CD14-positive monocyte (primary cell): ENCODE measurements around the gene MAP3K1. TPM values are rescaled to one million over a fixed set of nuclear protein-coding genes. Genes with fewer than 3 reads are reported as not detected.

Source experiments
- DNase-seq, 3 donors: peaks; one replicate each; pipeline ENCODE4 v3.0.0-alpha.2; 2011 to 2022
- H2AFZ ChIP-seq: 2 replicates; pipeline ENCODE4 v1.6.0; 2012; ENCODE audit warnings: mild to moderate bottlenecking, low read depth, low read length, inconsistent platforms; ENCODE audit not compliant: insufficient read depth, poor library complexity, severe bottlenecking
- H3K27ac ChIP-seq, 2 donors: 1 replicate in 1 of 2; 2 replicates in 1 of 2; pipeline ENCODE4 v1.5.1; 2012 to 2013; ENCODE audit warnings: low read length in 2 of 2, control low read depth in 1 of 2, inconsistent platforms in 1 of 2, low read depth in 1 of 2, mild to moderate bottlenecking in 1 of 2
- H3K27me3 ChIP-seq, 2 donors: one replicate each; pipeline versions ENCODE4 v1.6.0 to v1.6.1; 2011 to 2013; ENCODE audit warnings: low read length in 2 of 2; ENCODE audit not compliant: control insufficient read depth in 2 of 2, insufficient read depth in 2 of 2
- H3K36me3 ChIP-seq, 2 donors: replicated peaks in 1 of 2; 1 replicate in 1 of 2; 2 replicates in 1 of 2; pipeline versions ENCODE4 v1.5.1 to v1.6.1; 2012 to 2013; ENCODE audit warnings: low read length in 2 of 2, control low read depth in 1 of 2, inconsistent platforms in 1 of 2, mild to moderate bottlenecking in 1 of 2; ENCODE audit not compliant: insufficient read depth in 2 of 2, control insufficient read depth in 1 of 2
- H3K4me1 ChIP-seq, 2 donors: 1 replicate in 1 of 2; 2 replicates in 1 of 2; pipeline versions ENCODE4 v1.5.1 to v1.6.1; 2012 to 2013; ENCODE audit warnings: low read length in 2 of 2, control low read depth in 1 of 2, inconsistent platforms in 1 of 2, mild to moderate bottlenecking in 1 of 2, moderate library complexity in 1 of 2; ENCODE audit not compliant: insufficient read depth in 2 of 2, control insufficient read depth in 1 of 2
- H3K4me2 ChIP-seq: replicated peaks from 2 replicates; pipeline ENCODE3; 2012; ENCODE audit warnings: low read length, moderate library complexity, mild to moderate bottlenecking; ENCODE audit not compliant: poor library complexity, severe bottlenecking; ENCODE audit errors: extremely low read depth
- H3K4me3 ChIP-seq, 3 experiments: fragments of 200-600 bp in 1 of 3; sonication (generic) in 1 of 3; replicated peaks in 1 of 3; 1 replicate in 2 of 3; 2 replicates in 1 of 3; pipeline ENCODE4 v1.5.1; 2011 to 2013; ENCODE audit warnings: low read length in 3 of 3, mild to moderate bottlenecking in 3 of 3, control low read depth in 2 of 3, low read depth in 2 of 3, inconsistent platforms in 1 of 3, moderate library complexity in 1 of 3
- H3K79me2 ChIP-seq: 2 replicates; pipeline ENCODE4 v1.6.0; 2012; ENCODE audit warnings: mild to moderate bottlenecking, control low read depth, inconsistent platforms, low read length, moderate library complexity; ENCODE audit not compliant: insufficient read depth
- H3K9ac ChIP-seq: 2 replicates; pipeline ENCODE4 v1.6.0; 2017; ENCODE audit warnings: low read length, mild to moderate bottlenecking; ENCODE audit not compliant: insufficient read depth, poor library complexity, severe bottlenecking
- H3K9me3 ChIP-seq, 2 donors: replicated peaks in 1 of 2; 1 replicate in 1 of 2; 2 replicates in 1 of 2; pipeline versions ENCODE4 v1.5.1 to v1.6.1; 2012 to 2013; ENCODE audit warnings: low read length in 2 of 2, control low read depth in 1 of 2; ENCODE audit not compliant: control insufficient read depth in 1 of 2, insufficient read depth in 1 of 2
- H4K20me1 ChIP-seq: 2 replicates; pipeline ENCODE4 v1.6.0; 2012; ENCODE audit warnings: mild to moderate bottlenecking, low read length, control low read depth, moderate library complexity; ENCODE audit not compliant: insufficient read depth
- H3K27ac Mint-ChIP-seq, 7 donors: one replicate each; pipeline ENCODE4 v1.8.0; 2020; ENCODE audit warnings: mild to moderate bottlenecking in 7 of 7, mixed read lengths in 7 of 7, moderate library complexity in 6 of 7, inconsistent platforms in 2 of 7
- H3K27me3 Mint-ChIP-seq, 3 donors: one replicate each; pipeline ENCODE4 v1.8.0; 2021 to 2022; ENCODE audit warnings: low read depth in 3 of 3, mild to moderate bottlenecking in 3 of 3, mixed read lengths in 3 of 3, moderate library complexity in 3 of 3, inconsistent platforms in 1 of 3
- H3K36me3 Mint-ChIP-seq, 2 donors: one replicate each; pipeline ENCODE4 v1.8.0; 2020; ENCODE audit warnings: mixed read lengths in 2 of 2, inconsistent platforms in 1 of 2, mild to moderate bottlenecking in 1 of 2
- H3K4me1 Mint-ChIP-seq: one replicate; pipeline ENCODE4 v1.8.0; 2020; ENCODE audit warnings: mild to moderate bottlenecking, mixed read lengths
- H3K4me3 Mint-ChIP-seq, 2 donors: one replicate each; pipeline ENCODE4 v1.8.0; 2020; ENCODE audit warnings: mild to moderate bottlenecking in 2 of 2, mixed read lengths in 2 of 2, moderate library complexity in 1 of 2
- H3K9me3 Mint-ChIP-seq, 7 donors: one replicate each; pipeline ENCODE4 v1.8.0; 2020 to 2022; ENCODE audit warnings: mixed read lengths in 7 of 7, mild to moderate bottlenecking in 6 of 7, moderate library complexity in 6 of 7, inconsistent platforms in 2 of 7
- CTCF ChIP-seq: fragments of 200-600 bp; IDR thresholded peaks from one replicate; pipeline ENCODE4 v1.8.0; 2022; ENCODE audit warnings: antibody characterized with exemption, mild to moderate bottlenecking
- WGBS: methylation state at CpG from one replicate; pipeline ENCODE4 v1.1.5; 2013; ENCODE audit warnings: missing lambda C conversion rate; ENCODE audit not compliant: insufficient coverage; 5-methylcytosine and 5-hydroxymethylcytosine counted together
- intact Hi-C, 2 donors: fragments of 100-400 bp; cut with micrococcal nuclease; formaldehyde crosslinking; loops; one replicate each; pipeline versions ENCODE4 v1.15.0 to v1.15.1; 2023
- polyA plus RNA-seq, 3 donors: library from polyadenylated mRNA; depleted of rRNA in 1 of 3; unstranded in 2 of 3; stranded (reverse) in 1 of 3; fragments of 300-500 nt in 2 of 3; fragments of >200 nt in 1 of 3; fragmentation: Illumina TruSeq in 2 of 3; gene quantifications; 1 replicate in 2 of 3; 2 replicates in 1 of 3; pipeline ENCODE4 v1.2.3, GENCODE V29; 2012 to 2021

Gene MAP3K1
- polyA plus RNA-seq, 3 donors = 44.7 to 62.1 (median 45.6) TPM

GRCh38 chr5:56838409-56839039 lies 23.2 kb downstream of the MAP3K1 start:
- H3K4me2 ChIP-seq = peak overlapping the region; percentile 61
- peaks cover 100% of the 10 kb centered on the region for H3K79me2 ChIP-seq
- peaks cover 89% of the 10 kb centered on the region for H3K4me1 Mint-ChIP-seq
- H3K4me1 ChIP-seq = peaks cover 58 to 73% of the 10 kb centered on the region in 2 donors
- H3K36me3 Mint-ChIP-seq = peaks cover 12 to 26% of the 10 kb centered on the region in 2 donors
- H3K9ac ChIP-seq = no peak overlapping the region
- H3K4me3 ChIP-seq = peak overlapping the region in 1 of 3 experiments; percentile 43
- peak overlapping the region; percentile 64 to 69 for H3K4me3 Mint-ChIP-seq
- H2AFZ ChIP-seq = no peak overlapping the region
- TF ChIP-seq CTCF = peak; percentile 75
- peak in 2 of 3 donors; percentile 69 for DNase-seq
- no peaks in the 10 kb centered on the region for H3K27me3 ChIP-seq
- H3K9me3 Mint-ChIP-seq = no peaks in the 10 kb centered on the region
- 100% methylated on average over 1 of the region's 4 CpGs for WGBS
- H3K27ac Mint-ChIP-seq = peak overlapping the region; percentile 76 to 88 (median 86)
- H3K9me3 ChIP-seq = no peaks in the 10 kb centered on the region
- peak overlapping the region in 1 of 2 donors; percentile 77 for H3K27ac ChIP-seq
- peaks cover 100% of the 10 kb centered on the region for H4K20me1 ChIP-seq
- H3K27me3 Mint-ChIP-seq = no peaks in the 10 kb centered on the region
- intact Hi-C loops = loop anchor here (2.0 to 5.0 kb wide), 3 partner anchors 421 to 568 kb away; no protein-coding TSS in a partner anchor
- H3K36me3 ChIP-seq = peaks cover 0 to 9% of the 10 kb centered on the region in 2 donors

- peaks cover 12 to 26% of the 10 kb centered on the region in 2 donors for H3K36me3 Mint-ChIP-seq
- peak overlapping the region in 1 of 2 donors; percentile 77 for H3K27ac ChIP-seq
- H3K4me1 Mint-ChIP-seq = peaks cover 87% of the 10 kb centered on the region
- H2AFZ ChIP-seq = no peak overlapping the region
- H3K36me3 ChIP-seq = peaks cover 0 to 10% of the 10 kb centered on the region in 2 donors
- H3K27me3 Mint-ChIP-seq = no peaks in the 10 kb centered on the region
- no peak for DNase-seq
- H4K20me1 ChIP-seq = peaks cover 100% of the 10 kb centered on the region
- H3K79me2 ChIP-seq = peaks cover 100% of the 10 kb centered on the region
- peak overlapping the region; percentile 64 to 69 for H3K4me3 Mint-ChIP-seq
- peak overlapping the region in 1 of 3 experiments; percentile 43 for H3K4me3 ChIP-seq
- no peak overlapping the region for H3K9ac ChIP-seq
- no peaks in the 10 kb centered on the region for H3K9me3 Mint-ChIP-seq
- peak overlapping the region; percentile 61 for H3K4me2 ChIP-seq
- H3K9me3 ChIP-seq = no peaks in the 10 kb centered on the region
- H3K27ac Mint-ChIP-seq = peak overlapping the region; percentile 76 to 88 (median 86)
- H3K4me1 ChIP-seq = peaks cover 58 to 69% of the 10 kb centered on the region in 2 donors
- intact Hi-C loops = loop anchor here (2.0 to 5.0 kb wide), 3 partner anchors 422 to 568 kb away; no protein-coding TSS in a partner anchor
- 60% methylated on average over 1 of the region's 4 CpGs for WGBS
- H3K27me3 ChIP-seq = no peaks in the 10 kb centered on the region
- TF ChIP-seq CTCF = no peak
Measured at GRCh38 chr5:56839062-56839461, 23.7 kb downstream of the MAP3K1 start.
